ENCODE data around the gene TEX53. TPM values are rescaled to one million over a fixed set of nuclear protein-coding genes. Genes with fewer than 3 reads are reported as not detected.
A peak's percentile ranks its signal among the peaks of the same experiment; 100 is the strongest.

TEX53 gene
- total and polyA plus RNA-seq, 2 donors (not counting 1 experiment from before 2014, with no cell fraction given): not detected

DNA sequence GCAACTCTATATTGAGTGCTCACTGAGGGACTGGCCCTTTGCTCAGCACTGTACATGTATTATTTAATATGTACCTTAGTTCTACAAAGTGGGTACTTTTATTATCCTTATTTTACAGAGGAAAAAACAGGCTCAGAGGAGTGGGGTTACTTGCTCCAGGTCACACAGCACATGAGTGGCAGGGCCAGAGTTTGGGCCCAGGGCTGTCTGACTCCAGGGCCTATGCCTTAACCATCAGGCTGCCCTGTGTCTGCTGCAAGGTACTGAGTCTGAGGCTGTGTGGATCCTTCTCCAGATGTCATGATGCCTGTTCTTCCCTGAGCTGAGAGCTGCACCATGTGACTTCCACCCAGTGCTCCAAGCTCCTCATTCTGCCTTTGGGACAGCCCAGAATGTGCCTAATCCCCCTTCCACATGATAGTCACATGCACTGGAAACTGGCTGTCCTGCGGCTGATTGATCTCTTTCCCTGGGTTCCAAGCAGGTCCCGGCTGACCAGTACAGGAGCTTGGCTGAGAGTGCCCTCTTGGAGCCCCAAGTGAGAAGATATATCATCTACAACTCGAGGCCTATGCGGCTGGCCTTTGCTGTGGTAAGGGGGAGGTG is 31.1 kb downstream of the TEX53 start:
- intact Hi-C loops (cut with micrococcal nuclease): no loop called here
- ChIA-PET POLR2A (no interaction called here), CTCF (interaction anchor here (1.5 kb wide), 1 partner anchor 34 kb away, joined by 4 read pairs; no protein-coding TSS in a partner anchor)
- DNase-seq (no peak), ATAC-seq (ENCODE audit: low read depth) (no peak)
- H3K27me3 Mint-ChIP-seq: no peaks in the 10 kb centered on the region
- H3K9me3 Mint-ChIP-seq (ENCODE audit: insufficient read depth): no peaks in the 10 kb centered on the region
- peaks cover 0 to 4% (median 0%) of the 10 kb centered on the region in 3 donors for H3K9me3 ChIP-seq (ENCODE audit: control extremely low read depth in 1 of 3, control insufficient read depth in 2 of 3, insufficient read depth in 1 of 3, low read length in 2 of 3)
- H3K4me3 ChIP-seq (ENCODE audit: control extremely low read depth in 1 of 5, extremely low read depth in 1 of 5, insufficient read depth in 1 of 5, low read depth in 2 of 5, low read length in 4 of 5): no peak overlapping the region
- H4K20me1 ChIP-seq (ENCODE audit: control insufficient read depth, insufficient read depth, low read length, poor library complexity, severe bottlenecking): peaks cover 7% of the 10 kb centered on the region
- peaks cover 51% of the 10 kb centered on the region for H3K79me2 ChIP-seq (ENCODE audit: control insufficient read depth, insufficient read depth, low read length)
- TF ChIP-seq, protein P1, sequence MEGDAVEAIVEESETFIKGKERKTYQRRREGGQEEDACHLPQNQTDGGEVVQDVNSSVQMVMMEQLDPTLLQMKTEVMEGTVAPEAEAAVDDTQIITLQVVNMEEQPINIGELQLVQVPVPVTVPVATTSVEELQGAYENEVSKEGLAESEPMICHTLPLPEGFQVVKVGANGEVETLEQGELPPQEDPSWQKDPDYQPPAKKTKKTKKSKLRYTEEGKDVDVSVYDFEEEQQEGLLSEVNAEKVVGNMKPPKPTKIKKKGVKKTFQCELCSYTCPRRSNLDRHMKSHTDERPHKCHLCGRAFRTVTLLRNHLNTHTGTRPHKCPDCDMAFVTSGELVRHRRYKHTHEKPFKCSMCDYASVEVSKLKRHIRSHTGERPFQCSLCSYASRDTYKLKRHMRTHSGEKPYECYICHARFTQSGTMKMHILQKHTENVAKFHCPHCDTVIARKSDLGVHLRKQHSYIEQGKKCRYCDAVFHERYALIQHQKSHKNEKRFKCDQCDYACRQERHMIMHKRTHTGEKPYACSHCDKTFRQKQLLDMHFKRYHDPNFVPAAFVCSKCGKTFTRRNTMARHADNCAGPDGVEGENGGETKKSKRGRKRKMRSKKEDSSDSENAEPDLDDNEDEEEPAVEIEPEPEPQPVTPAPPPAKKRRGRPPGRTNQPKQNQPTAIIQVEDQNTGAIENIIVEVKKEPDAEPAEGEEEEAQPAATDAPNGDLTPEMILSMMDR (IDR thresholded peaks at IDR 0.05): no peak
- TF ChIP-seq EZH2 (IDR thresholded peaks at IDR 0.05; ENCODE audit: borderline replicate concordance, insufficient read depth, low read depth, low read length, poor library complexity, severe bottlenecking): no peak
- no peak overlapping the region for H3K27ac ChIP-seq (ENCODE audit: low read length in 2 of 2)
- H3K4me1 ChIP-seq (ENCODE audit: control insufficient read depth in 2 of 2, insufficient read depth in 2 of 2, low read length in 2 of 2): peaks cover 0 to 4% of the 10 kb centered on the region in 2 donors
- H3K27me3 ChIP-seq (replicated peaks in 1 of 4; ENCODE audit: control extremely low read depth in 1 of 4, control insufficient read depth in 3 of 4, insufficient read depth in 4 of 4, low read length in 3 of 4): no peaks in the 10 kb centered on the region
- no peak overlapping the region for H3K4me2 ChIP-seq (replicated peaks; ENCODE audit: low read depth, low read length, poor library complexity, severe bottlenecking)
- no peak overlapping the region for H3K27ac Mint-ChIP-seq
- peaks cover 12 to 86% of the 10 kb centered on the region in 2 experiments for H3K36me3 ChIP-seq (replicated peaks in 1 of 2; ENCODE audit: control extremely low read depth in 1 of 2, control insufficient read depth in 1 of 2, extremely low read depth in 1 of 2, insufficient read depth in 2 of 2, low read length in 1 of 2)
- H3K9ac ChIP-seq (ENCODE audit: low read length): no peak overlapping the region
- H3K4me3 Mint-ChIP-seq: no peak overlapping the region
- peaks cover 8% of the 10 kb centered on the region for H3K4me1 Mint-ChIP-seq
- 96% methylated on average over 4 of the region's 4 CpGs for whole genome bisulfite sequencing (ENCODE audit: insufficient coverage)
- no peak overlapping the region for H2AFZ ChIP-seq (ENCODE audit: insufficient read depth, low read depth, low read length, poor library complexity, severe bottlenecking)

DNA sequence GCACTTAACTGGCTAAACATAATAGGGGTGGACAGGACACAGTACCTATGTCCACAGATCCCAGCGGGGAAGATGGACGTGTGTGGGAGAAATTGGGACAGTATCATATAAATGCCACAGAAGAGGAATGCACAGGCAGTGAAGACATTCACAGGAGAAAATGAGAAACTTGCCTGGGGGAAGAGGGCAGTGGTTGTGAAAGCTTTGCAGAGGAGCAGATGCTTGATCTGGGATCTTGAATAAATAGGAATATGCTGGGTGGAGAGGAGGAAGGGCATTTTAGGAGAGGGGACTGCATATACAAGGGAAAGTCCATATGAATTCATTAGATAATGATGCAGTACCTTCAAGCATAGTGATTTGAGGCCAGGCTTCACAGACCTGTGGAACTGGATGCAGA is 32.9 kb downstream of the TEX53 start:
- 96% methylated on average over 2 of the region's 2 CpGs for WGBS (ENCODE audit: insufficient coverage)
- Histone ChIP-seq H3K4me1 (ENCODE audit: control insufficient read depth in 2 of 2, insufficient read depth in 2 of 2, low read length in 2 of 2) (peaks cover 5 to 18% of the 10 kb centered on the region in 2 donors), H3K4me2 (replicated peaks; ENCODE audit: low read depth, low read length, poor library complexity, severe bottlenecking) (no peak overlapping the region), H2AFZ (ENCODE audit: insufficient read depth, low read depth, low read length, poor library complexity, severe bottlenecking) (no peak overlapping the region), H4K20me1 (ENCODE audit: control insufficient read depth, insufficient read depth, low read length, poor library complexity, severe bottlenecking) (peaks cover 7% of the 10 kb centered on the region), H3K36me3 (replicated peaks in 1 of 2; ENCODE audit: control extremely low read depth in 1 of 2, control insufficient read depth in 1 of 2, extremely low read depth in 1 of 2, insufficient read depth in 2 of 2, low read length in 1 of 2) (peaks cover 11 to 79% of the 10 kb centered on the region in 2 experiments), H3K4me3 (ENCODE audit: control extremely low read depth in 1 of 5, extremely low read depth in 1 of 5, insufficient read depth in 1 of 5, low read depth in 2 of 5, low read length in 4 of 5) (no peak overlapping the region), H3K27me3 (replicated peaks in 1 of 4; ENCODE audit: control extremely low read depth in 1 of 4, control insufficient read depth in 3 of 4, insufficient read depth in 4 of 4, low read length in 3 of 4) (no peaks in the 10 kb centered on the region), H3K27ac (ENCODE audit: low read length in 2 of 2) (no peak overlapping the region), H3K9ac (ENCODE audit: low read length) (no peak overlapping the region), H3K9me3 (ENCODE audit: control extremely low read depth in 1 of 3, control insufficient read depth in 2 of 3, insufficient read depth in 1 of 3, low read length in 2 of 3) (peaks cover 0 to 4% (median 0%) of the 10 kb centered on the region in 3 donors), H3K79me2 (ENCODE audit: control insufficient read depth, insufficient read depth, low read length) (peaks cover 67% of the 10 kb centered on the region)
- H3K4me3 Mint-ChIP-seq: no peak overlapping the region
- TF ChIP-seq EZH2 (IDR thresholded peaks at IDR 0.05; ENCODE audit: borderline replicate concordance, insufficient read depth, low read depth, low read length, poor library complexity, severe bottlenecking): no peak
- TF ChIP-seq, protein P1 (IDR thresholded peaks at IDR 0.05): no peak
- H3K9me3 Mint-ChIP-seq (ENCODE audit: insufficient read depth): no peaks in the 10 kb centered on the region
- peaks cover 14% of the 10 kb centered on the region for H3K4me1 Mint-ChIP-seq
- H3K27ac Mint-ChIP-seq: peak overlapping the region; percentile 28
- no peaks in the 10 kb centered on the region for H3K27me3 Mint-ChIP-seq
- ChIA-PET CTCF (interaction anchor here (0.9 to 1.6 kb wide), 3 partner anchors 29 to 285 kb away, joined by 3 to 4 read pairs (median 3); no protein-coding TSS in a partner anchor), POLR2A (no interaction called here)
- intact Hi-C loops (cut with micrococcal nuclease): no loop called here
- ATAC-seq (ENCODE audit: low read depth) (no peak), DNase-seq (no peak)
